ENCODE data around the gene DUOX1.

The DUOX1 gene

DNA sequence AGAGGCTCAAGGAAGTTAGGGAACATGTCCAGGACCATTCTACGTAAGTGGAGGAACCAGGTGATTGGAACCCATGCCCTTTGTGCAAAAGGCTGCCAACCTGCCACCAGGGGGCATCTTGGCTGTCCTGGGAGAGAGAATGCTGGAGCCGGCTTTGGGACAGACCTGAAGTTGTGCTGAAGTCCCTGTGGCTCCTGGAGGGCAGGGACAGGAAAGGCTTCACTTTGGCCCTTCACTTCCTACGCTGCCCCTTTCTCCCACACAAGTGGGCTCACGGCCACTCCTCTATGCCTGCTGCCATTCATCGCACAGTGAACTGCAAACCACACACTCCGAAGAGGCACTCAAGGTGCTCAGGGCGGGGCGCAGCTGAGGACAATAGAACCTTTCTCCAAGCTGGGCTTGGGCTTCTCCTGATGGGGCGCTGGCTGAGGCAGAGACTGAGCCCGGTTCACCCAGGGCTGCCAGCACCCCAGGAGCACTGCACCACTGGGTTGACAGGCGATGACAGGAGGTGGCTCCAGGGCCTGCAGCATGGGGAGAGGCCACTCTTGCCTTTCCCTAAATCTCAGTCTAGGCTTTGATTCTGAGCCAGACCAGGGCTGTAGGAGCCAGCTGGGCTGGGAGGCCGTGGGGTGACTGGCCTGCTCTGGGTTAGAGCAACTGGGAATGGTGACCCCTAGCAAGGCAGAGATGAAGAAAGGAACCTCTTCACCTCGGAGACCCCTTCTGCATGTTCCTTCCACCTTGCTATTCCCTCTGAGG lies 49.6 kb downstream of the DUOX1 start:
- TF ChIP-seq, protein P1, sequence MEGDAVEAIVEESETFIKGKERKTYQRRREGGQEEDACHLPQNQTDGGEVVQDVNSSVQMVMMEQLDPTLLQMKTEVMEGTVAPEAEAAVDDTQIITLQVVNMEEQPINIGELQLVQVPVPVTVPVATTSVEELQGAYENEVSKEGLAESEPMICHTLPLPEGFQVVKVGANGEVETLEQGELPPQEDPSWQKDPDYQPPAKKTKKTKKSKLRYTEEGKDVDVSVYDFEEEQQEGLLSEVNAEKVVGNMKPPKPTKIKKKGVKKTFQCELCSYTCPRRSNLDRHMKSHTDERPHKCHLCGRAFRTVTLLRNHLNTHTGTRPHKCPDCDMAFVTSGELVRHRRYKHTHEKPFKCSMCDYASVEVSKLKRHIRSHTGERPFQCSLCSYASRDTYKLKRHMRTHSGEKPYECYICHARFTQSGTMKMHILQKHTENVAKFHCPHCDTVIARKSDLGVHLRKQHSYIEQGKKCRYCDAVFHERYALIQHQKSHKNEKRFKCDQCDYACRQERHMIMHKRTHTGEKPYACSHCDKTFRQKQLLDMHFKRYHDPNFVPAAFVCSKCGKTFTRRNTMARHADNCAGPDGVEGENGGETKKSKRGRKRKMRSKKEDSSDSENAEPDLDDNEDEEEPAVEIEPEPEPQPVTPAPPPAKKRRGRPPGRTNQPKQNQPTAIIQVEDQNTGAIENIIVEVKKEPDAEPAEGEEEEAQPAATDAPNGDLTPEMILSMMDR (IDR thresholded peaks at IDR 0.05): peak; percentile 27
- Histone ChIP-seq H3K4me1 (no peaks in the 10 kb centered on the region), H3K9ac (no peak overlapping the region), H3K27me3 (ENCODE audit: control insufficient read depth, insufficient read depth, low read length) (no peaks in the 10 kb centered on the region), H3K27ac (no peak overlapping the region), H3K4me3 (ENCODE audit: low read depth, low read length) (no peak overlapping the region), H3K36me3 (ENCODE audit: control insufficient read depth, insufficient read depth, low read length) (no peaks in the 10 kb centered on the region), H2AFZ (no peak overlapping the region), H3K4me2 (ENCODE audit: low read length) (no peak overlapping the region), H3K9me3 (ENCODE audit: control insufficient read depth, low read length) (no peaks in the 10 kb centered on the region), H3K79me2 (no peaks in the 10 kb centered on the region)

DNA sequence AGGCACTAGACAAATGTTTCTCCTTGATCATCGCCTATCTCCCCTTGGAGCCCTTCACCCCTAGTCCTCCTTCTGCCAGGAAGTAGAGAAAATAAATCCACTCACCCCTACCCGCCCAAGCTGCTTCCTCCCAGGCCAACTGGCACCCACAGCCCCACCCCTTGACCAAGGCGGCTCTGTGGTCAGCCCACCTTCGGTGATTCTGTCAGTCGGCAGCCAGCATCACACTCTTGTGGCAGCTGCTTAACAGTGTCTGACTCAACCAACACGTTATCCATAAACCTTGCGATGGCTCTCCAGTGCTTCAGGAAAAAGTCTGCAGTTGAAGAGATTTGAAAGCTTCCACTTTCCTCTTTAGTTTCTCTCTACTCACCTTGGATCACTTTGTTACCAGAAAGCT lies 50.4 kb downstream of the DUOX1 start:
- Histone ChIP-seq H3K36me3 (ENCODE audit: control insufficient read depth, insufficient read depth, low read length) (no peaks in the 10 kb centered on the region), H3K79me2 (no peaks in the 10 kb centered on the region), H3K4me2 (ENCODE audit: low read length) (no peak overlapping the region), H3K9ac (no peak overlapping the region), H2AFZ (no peak overlapping the region), H3K4me1 (no peaks in the 10 kb centered on the region), H3K4me3 (ENCODE audit: low read depth, low read length) (no peak overlapping the region), H3K27me3 (ENCODE audit: control insufficient read depth, insufficient read depth, low read length) (no peaks in the 10 kb centered on the region), H3K9me3 (ENCODE audit: control insufficient read depth, low read length) (no peaks in the 10 kb centered on the region), H3K27ac (no peak overlapping the region)
- TF ChIP-seq, protein P1 (IDR thresholded peaks at IDR 0.05): no peak

DNA sequence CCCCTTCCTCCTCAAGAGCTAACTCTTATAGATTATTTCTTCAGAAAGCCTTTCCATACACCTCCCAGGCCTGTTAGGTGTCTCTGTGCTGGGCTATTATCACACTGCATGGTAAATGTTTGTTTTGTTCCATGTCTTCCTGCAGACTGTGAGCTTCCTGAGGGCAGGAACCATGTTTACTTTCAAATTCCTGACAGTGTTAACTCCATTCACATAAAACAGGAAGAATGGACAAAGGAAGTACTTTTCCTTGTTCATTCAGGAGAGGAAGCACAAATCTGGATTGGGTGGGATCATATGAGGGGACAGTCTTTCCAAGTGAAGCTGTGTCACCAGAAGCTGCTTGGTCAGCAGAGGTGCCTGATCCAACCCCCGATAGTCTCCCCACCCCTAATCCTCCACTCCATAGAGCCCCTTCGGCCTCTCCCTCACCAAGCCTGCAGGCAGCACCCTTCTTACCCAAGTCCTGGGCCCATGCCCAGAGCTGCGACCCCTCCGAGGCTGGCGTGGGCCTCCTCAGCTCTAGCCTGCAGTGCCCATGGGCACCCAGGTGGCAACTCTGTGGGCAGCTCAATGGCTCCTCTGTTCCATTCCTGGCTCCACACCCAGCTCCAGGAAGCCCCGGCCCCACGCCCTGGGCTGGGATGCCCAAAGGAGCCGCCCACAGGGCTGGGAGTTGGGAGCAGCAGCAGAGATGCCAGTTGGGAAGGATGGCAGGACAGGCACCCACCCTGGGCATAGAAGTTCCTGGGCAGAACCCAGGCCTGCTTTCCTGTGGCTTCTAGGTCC lies 51.0 kb downstream of the DUOX1 start:
- Histone ChIP-seq H3K4me1 (no peaks in the 10 kb centered on the region), H2AFZ (no peak overlapping the region), H3K4me2 (ENCODE audit: low read length) (no peak overlapping the region), H3K27me3 (ENCODE audit: control insufficient read depth, insufficient read depth, low read length) (no peaks in the 10 kb centered on the region), H3K27ac (no peak overlapping the region), H3K36me3 (ENCODE audit: control insufficient read depth, insufficient read depth, low read length) (no peaks in the 10 kb centered on the region), H3K79me2 (no peaks in the 10 kb centered on the region), H3K4me3 (ENCODE audit: low read depth, low read length) (no peak overlapping the region), H3K9me3 (ENCODE audit: control insufficient read depth, low read length) (no peaks in the 10 kb centered on the region), H3K9ac (no peak overlapping the region)
- TF ChIP-seq, protein P1 (IDR thresholded peaks at IDR 0.05): no peak

DNA sequence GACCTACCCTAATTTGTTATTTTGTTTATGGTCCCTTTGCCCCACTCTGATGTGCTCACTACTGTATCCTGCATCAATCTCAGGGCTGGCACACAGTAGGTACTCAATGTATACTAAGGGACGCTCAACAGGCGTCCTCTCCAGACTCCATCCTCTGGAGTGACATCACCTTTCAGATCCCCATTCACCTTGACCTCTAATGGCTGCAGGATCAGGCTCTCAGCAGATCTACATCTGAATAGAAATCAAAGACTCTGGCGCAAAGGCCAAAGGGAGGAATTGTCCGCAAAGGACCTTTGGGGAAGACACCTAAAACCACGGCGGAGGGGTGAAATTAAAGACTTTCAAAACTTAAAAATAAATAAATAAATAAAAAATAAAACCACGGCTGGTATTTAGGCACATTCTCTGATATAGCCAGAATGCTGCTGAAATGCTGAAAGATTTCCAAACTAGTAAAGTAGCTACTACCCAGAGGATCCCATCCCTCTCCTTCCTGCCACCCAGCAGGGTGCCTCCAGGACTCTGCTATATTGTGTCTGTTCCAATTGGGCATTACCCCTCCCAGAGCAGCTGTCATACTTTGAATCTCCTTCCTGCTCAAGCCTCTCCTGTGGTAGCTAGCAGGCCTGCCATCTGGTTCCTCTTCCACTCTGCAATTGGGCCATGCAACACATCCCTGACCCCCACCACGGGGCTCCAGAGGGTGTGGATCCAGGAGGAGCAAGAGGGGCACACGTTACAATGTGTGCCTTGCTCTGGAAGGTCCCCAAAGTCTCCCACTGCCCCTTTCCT lies 51.9 kb downstream of the DUOX1 start:
- Histone ChIP-seq H3K79me2 (no peaks in the 10 kb centered on the region), H2AFZ (no peak overlapping the region), H3K27me3 (ENCODE audit: control insufficient read depth, insufficient read depth, low read length) (no peaks in the 10 kb centered on the region), H3K9ac (no peak overlapping the region), H3K4me1 (peaks cover 2% of the 10 kb centered on the region), H3K9me3 (ENCODE audit: control insufficient read depth, low read length) (no peaks in the 10 kb centered on the region), H3K4me2 (ENCODE audit: low read length) (no peak overlapping the region), H3K27ac (no peak overlapping the region), H3K36me3 (ENCODE audit: control insufficient read depth, insufficient read depth, low read length) (no peaks in the 10 kb centered on the region), H3K4me3 (ENCODE audit: low read depth, low read length) (no peak overlapping the region)
- TF ChIP-seq, protein P1 (IDR thresholded peaks at IDR 0.05): no peak

Data from parathyroid adenoma (tissue), 2 donors.